ENCODE measurements around the gene OTUD3.

OTUD3 gene

DNA sequence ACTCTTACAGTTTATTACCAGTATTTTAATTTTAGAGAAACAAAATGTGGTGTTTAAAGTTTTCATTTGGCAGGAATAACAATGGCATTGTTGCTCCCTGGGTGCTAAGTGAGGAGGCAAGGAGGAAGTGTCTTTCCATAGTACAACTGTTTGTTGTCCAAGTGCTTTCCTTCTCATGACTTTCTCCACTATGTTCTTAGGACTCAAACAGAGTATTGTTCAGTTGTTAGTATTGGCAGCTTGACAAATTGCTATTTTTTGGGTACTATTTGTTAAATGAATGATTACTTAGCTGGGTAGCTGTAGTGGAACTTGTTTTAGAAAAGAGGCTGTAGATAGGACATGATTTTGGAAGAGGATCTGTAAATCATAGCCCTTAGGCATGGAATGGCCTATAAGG lies 7.5 kb downstream of the OTUD3 start:
- TF ChIP-seq, protein P1, sequence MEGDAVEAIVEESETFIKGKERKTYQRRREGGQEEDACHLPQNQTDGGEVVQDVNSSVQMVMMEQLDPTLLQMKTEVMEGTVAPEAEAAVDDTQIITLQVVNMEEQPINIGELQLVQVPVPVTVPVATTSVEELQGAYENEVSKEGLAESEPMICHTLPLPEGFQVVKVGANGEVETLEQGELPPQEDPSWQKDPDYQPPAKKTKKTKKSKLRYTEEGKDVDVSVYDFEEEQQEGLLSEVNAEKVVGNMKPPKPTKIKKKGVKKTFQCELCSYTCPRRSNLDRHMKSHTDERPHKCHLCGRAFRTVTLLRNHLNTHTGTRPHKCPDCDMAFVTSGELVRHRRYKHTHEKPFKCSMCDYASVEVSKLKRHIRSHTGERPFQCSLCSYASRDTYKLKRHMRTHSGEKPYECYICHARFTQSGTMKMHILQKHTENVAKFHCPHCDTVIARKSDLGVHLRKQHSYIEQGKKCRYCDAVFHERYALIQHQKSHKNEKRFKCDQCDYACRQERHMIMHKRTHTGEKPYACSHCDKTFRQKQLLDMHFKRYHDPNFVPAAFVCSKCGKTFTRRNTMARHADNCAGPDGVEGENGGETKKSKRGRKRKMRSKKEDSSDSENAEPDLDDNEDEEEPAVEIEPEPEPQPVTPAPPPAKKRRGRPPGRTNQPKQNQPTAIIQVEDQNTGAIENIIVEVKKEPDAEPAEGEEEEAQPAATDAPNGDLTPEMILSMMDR (IDR thresholded peaks at IDR 0.05; ENCODE audit: control extremely low read depth, extremely low read depth, low read depth, missing control alignments): no peak
- CTCF ChIA-PET: interaction anchor here (1.0 kb wide), 1 partner anchor 327 kb away, joined by 4 read pairs; no protein-coding TSS in a partner anchor

DNA sequence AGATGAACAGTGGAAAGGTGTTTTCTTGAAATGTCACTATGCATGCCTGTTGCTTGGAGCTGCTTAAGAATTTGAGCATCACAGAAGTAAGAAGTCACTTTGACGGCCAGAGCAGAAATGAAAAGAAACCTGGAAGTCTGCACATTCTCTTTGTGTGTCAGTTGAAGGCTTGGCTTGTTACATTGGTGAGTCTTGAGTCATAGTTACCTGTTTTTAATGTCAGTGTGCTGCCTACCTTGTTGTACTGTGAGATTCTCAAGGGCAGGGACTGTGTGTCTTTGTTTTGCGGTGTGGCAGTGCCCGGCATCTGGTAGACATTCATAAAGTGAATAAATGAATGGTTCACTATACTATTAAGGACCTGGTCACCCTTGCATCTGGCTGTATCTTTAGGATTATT lies 9.9 kb downstream of the OTUD3 start:
- POLR2A ChIA-PET: no interaction called here
- CTCF ChIA-PET: interaction anchor here (6.4 kb wide), 1 partner anchor 10 kb away, joined by 42 read pairs; the partner anchor contains the start of gene OTUD3
- no peak for DNase-seq (ENCODE audit: extremely low spot score)
- TF ChIP-seq, protein P1 (IDR thresholded peaks at IDR 0.05; ENCODE audit: control extremely low read depth, extremely low read depth, low read depth, missing control alignments): no peak

More for the DNA sequence above, 7.5 kb downstream of the OTUD3 start:
- POLR2A ChIA-PET: interaction anchor here (0.6 kb wide), 1 partner anchor 108 kb away, joined by 6 read pairs; no protein-coding TSS in a partner anchor
- DNase-seq (ENCODE audit: extremely low spot score): no peak

DNA sequence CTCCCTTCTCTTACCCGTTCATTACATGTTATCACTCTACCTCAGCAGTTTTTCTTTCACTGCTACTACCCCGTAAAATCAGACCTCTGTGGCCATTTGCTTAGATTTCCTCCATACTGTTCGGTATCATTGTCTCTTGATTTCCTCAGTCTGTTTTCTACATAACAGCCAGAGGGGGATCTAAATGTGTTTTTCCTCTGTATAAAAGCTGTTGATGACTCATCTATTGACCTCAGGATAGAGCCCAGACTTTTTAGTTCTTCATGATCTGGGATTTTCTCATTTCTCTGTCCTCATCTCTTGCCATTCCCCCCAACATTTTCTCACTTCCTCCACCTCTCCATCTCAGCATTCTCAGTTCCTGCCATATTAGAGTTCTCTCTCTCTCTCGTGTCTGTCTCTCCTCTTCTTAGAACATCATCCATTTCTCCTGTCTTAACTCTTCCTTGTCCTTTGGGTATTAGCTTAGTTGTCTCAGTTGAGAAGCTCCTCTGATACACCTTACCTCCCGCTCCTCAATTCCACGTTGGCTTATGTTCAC lies 10.5 kb downstream of the OTUD3 start:
- no peak for DNase-seq (ENCODE audit: extremely low spot score)
- POLR2A ChIA-PET: no interaction called here
- CTCF ChIA-PET: interaction anchor here (2.0 to 6.4 kb wide), 2 partner anchors 10 to 11 kb away, joined by 5 to 42 read pairs; partner anchors contain the start of gene OTUD3
- TF ChIP-seq, protein P1 (IDR thresholded peaks at IDR 0.05; ENCODE audit: control extremely low read depth, extremely low read depth, low read depth, missing control alignments): no peak

DNA sequence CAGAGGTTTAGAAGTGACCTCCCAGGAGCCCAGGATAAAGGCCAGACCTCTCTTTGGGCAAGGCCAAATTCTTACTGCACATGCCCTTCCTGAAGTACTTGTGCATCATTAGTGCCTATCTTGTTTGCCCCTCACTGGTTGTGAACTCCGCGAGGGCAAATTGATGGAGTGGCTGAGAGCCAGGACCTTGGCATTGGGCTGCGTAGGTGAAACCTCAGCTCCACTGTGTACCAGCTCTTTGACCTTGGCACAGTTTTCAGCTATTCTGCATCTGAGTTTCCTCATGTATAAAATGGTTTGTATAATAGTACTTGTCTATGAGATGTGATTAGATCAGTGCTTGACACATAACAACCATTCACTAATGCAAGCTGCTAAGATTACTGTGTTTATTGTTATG lies 11.5 kb downstream of the OTUD3 start:
- ChIA-PET POLR2A (no interaction called here), CTCF (interaction anchor here (1.1 to 6.4 kb wide), 3 partner anchors 9 to 13 kb away, joined by 3 to 42 read pairs (median 5); partner anchors contain the start of gene OTUD3)
- no peak for DNase-seq (ENCODE audit: extremely low spot score)
- TF ChIP-seq, protein P1 (IDR thresholded peaks at IDR 0.05; ENCODE audit: control extremely low read depth, extremely low read depth, low read depth, missing control alignments): no peak

DNA sequence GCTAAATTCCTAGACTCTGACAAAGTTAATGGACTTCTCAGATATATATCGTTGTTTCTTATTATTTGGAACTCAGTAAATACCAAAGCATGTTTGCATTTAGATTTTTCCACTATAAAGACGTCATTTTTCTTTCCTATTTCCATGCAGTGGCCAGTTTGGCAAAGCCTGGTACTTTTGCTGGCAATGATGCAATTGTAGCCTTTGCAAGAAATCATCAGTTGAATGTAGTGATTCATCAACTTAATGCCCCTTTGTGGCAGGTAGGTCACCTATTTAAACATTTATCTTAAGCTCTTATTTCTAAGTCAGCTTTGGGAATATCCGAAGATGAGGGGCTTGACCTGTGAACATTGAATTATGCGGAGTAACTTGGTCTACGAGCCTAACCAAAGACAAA lies 12.0 kb downstream of the OTUD3 start:
- ChIA-PET POLR2A (no interaction called here), CTCF (interaction anchor here (1.1 to 6.4 kb wide), 3 partner anchors 8 to 13 kb away, joined by 3 to 42 read pairs (median 5); partner anchors contain the start of gene OTUD3)
- TF ChIP-seq, protein P1 (IDR thresholded peaks at IDR 0.05; ENCODE audit: control extremely low read depth, extremely low read depth, low read depth, missing control alignments): no peak
- DNase-seq (ENCODE audit: extremely low spot score): no peak

DNA sequence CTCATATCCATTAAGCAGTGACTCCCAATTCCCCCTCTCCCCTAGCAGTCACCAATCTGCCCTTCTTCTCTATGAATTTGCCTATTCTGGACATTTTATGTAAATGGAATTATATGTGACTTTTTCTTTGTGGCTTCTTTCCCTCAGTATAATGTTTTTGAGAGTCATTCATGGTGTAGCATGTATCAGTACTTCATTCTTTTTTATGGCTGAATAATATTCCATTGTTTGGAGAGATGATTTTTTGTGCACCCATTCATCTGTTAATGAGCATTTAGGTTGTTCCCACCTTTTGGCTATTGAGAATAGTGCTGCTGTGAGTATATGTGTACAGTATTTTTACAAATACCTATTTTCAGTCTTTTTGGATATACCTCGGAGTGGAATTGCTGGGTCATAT lies 19.5 kb downstream of the OTUD3 start:
- no peak for DNase-seq (ENCODE audit: extremely low spot score)
- CTCF ChIA-PET: interaction anchor here (0.8 to 1.7 kb wide), 3 partner anchors 8 to 24 kb away, joined by 3 to 5 read pairs (median 3); no protein-coding TSS in a partner anchor
- POLR2A ChIA-PET: no interaction called here
- TF ChIP-seq, protein P1 (IDR thresholded peaks at IDR 0.05; ENCODE audit: control extremely low read depth, extremely low read depth, low read depth, missing control alignments): no peak
